HL-60/S4 treated with phorbol 12-myristate 13-acetate at 8.2 ng/mL for 4 days and 3 days (cell line): ENCODE data around the gene HSPB6.
"Not testable (repeated sequence)": the region's sequence is repeated elsewhere in the genome, so short reads cannot be mapped to it uniquely, and the experiment has no call there.

Source experiments
- in situ Hi-C: fragments of 300-500 bp; cut with MboI; formaldehyde crosslinking; loops from 2 replicates; pipeline ENCODE4 v1.15.0; 2022; ENCODE audit warnings: low sequenced_read_pairs

HSPB6 gene

GRCh38 chr19:35732540-35733179 lies 24.2 kb downstream of the HSPB6 start:
- in situ Hi-C loops = no loop called here

DNA sequence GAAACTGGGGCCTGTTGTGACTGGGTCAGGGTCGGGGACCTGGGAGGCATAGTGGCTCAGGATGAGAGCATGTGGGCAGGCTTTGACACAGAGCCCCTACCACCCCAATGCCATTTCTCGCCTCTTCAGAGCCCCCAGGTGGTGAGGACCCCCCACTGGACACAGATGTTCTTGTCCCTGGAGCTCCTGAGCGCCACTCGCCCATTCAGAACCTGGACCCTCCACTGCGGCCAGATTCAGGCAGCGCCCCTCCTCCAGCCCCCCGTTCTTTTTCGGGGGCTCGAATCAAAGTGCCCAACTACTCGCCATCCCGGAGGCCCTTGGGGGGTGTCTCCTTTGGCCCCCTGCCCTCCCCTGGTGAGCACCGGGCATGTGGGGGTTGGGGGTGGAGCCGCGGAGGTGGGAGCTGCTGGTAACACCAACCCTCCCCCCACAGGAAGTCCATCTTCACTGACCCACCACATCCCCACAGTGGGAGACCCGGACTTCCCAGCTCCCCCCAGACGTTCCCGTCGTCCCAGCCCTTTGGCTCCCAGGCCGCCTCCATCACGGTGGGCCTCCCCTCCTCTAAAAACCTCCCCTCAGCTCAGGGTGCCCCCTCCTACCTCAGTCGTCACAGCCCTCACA lies 24.9 kb downstream of the HSPB6 start:
- in situ Hi-C loops = no loop called here

GRCh38 chr19:35731353-35731752 lies 25.5 kb downstream of the HSPB6 start:
- in situ Hi-C loops = no loop called here

DNA sequence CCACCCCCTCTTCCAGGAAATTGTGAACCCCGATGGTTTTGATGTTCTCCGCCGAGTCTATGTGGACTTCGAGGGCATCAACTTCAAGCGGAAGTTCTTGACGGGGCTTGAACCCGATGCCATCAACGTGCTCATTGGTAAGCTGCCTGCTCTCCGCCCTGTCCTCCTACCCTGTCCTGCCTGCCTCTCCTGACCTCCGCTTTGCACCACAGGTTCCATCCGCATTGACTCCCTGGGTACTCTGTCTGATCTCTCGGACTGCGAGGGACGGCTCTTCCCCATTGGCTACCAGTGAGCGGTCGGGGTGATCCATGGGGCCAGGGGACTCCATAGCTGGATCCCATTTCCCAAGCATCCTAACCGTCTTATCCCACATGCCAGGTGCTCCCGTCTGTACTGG lies 26.5 kb downstream of the HSPB6 start:
- in situ Hi-C loops = no loop called here

- in situ Hi-C loops = no loop called here
These were observed 27.1 kb downstream of the HSPB6 start for GRCh38 chr19:35729763-35730162.

GRCh38 chr19:35729021-35729420 lies 27.8 kb downstream of the HSPB6 start:
- in situ Hi-C loops = no loop called here

- in situ Hi-C loops = no loop called here
These were observed 28.7 kb downstream of the HSPB6 start for GRCh38 chr19:35727956-35728706.

DNA sequence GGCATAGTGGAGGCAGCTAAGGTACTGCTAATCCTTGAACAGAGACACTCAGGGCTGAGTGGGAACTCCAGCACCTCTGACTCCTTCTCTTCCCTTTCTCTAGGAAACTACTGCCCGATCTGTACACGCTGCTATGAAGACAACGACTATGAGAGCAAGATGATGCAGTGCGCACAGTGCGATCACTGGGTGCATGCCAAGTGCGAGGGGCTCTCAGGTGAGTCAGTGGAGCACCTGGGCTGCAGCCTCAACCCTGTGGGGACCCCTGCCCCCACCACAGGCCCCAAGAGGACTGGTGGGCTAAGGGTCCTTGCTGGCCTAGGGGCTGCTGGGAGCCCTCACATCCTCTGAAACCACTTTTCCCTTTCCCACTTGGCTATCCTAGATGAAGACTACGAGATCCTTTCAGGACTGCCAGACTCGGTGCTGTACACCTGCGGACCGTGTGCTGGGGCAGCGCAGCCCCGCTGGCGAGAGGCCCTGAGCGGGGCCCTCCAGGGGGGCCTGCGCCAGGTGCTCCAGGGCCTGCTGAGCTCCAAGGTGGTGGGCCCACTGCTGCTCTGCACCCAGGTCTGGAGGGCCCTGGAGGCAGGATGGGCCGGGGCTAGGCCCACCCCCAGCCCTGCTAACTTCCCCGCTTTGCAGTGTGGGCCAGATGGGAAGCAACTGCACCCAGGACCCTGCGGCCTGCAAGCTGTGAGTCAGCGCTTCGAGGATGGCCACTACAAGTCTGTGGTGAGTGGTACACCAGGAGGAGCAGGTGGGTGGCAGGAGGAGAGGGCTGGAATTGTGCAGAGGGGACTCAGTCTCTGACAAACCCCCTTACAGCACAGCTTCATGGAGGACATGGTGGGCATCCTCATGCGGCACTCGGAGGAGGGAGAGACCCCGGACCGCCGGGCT lies 29.5 kb downstream of the HSPB6 start:
- in situ Hi-C loops = no loop called here

GRCh38 chr19:35725216-35725861 lies 31.5 kb downstream of the HSPB6 start:
- in situ Hi-C loops = no loop called here

GRCh38 chr19:35724560-35724959 lies 32.3 kb downstream of the HSPB6 start:
- in situ Hi-C loops = no loop called here

GRCh38 chr19:35724132-35724531 lies 32.7 kb downstream of the HSPB6 start:
- in situ Hi-C loops = not testable (repeated sequence)

DNA sequence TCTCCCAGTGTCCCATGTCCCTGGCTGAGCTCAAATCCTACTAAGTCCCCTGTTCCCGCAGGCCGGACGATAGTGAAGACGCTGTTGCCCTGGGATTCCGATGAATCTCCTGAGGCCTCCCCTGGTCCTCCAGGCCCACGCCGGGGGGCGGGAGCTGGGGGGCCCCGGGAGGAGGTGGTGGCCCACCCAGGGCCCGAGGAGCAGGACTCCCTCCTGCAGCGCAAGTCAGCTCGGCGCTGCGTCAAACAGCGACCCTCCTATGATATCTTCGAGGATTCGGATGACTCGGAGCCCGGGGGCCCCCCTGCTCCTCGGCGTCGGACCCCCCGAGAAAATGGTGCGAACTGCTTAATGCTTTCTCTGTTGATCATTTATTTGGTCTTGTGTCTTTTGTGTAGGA lies 33.2 kb downstream of the HSPB6 start:
- in situ Hi-C loops = no loop called here

DNA sequence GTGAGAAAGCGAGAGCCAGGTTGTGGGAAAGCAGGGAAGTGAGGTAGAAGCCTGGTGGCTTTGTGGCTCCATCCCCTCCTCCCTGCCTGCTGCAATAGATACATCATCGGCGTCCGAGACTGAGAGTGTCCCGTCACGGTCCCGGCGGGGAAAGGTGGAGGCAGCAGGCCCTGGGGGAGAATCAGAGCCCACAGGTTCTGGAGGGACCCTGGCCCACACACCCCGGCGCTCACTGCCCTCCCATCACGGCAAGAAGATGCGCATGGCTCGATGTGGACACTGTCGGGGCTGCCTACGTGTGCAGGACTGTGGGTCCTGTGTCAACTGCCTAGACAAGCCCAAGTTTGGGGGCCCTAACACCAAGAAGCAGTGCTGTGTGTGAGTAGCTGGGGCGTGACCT lies 33.9 kb downstream of the HSPB6 start:
- in situ Hi-C loops = no loop called here

GRCh38 chr19:35722461-35722860 lies 34.4 kb downstream of the HSPB6 start:
- in situ Hi-C loops = no loop called here

- in situ Hi-C loops = no loop called here
These were observed 35.5 kb downstream of the HSPB6 start for GRCh38 chr19:35721374-35721773.

DNA sequence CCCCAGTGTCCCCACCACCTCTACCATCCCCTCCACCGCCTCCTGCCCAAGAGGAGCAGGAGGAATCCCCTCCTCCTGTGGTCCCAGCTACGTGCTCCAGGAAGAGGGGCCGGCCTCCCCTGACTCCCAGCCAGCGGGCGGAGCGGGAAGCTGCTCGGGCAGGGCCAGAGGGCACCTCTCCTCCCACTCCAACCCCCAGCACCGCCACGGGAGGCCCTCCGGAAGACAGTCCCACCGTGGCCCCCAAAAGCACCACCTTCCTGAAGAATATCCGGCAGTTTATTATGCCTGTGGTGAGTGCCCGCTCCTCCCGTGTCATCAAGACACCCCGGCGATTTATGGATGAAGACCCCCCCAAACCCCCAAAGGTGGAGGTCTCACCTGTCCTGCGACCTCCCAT lies 36.2 kb downstream of the HSPB6 start:
- in situ Hi-C loops = no loop called here

DNA sequence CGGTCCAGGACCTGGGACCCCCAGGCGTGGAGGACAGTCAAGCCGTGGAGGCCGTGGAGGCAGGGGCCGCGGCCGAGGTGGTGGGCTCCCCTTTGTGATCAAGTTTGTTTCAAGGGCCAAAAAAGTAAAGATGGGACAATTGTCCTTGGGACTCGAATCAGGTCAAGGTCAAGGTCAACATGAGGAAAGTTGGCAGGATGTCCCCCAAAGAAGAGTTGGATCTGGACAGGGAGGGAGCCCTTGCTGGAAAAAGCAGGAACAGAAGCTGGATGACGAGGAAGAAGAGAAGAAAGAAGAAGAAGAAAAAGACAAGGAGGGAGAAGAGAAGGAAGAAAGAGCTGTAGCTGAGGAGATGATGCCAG lies 36.7 kb downstream of the HSPB6 start:
- in situ Hi-C loops = no loop called here

DNA sequence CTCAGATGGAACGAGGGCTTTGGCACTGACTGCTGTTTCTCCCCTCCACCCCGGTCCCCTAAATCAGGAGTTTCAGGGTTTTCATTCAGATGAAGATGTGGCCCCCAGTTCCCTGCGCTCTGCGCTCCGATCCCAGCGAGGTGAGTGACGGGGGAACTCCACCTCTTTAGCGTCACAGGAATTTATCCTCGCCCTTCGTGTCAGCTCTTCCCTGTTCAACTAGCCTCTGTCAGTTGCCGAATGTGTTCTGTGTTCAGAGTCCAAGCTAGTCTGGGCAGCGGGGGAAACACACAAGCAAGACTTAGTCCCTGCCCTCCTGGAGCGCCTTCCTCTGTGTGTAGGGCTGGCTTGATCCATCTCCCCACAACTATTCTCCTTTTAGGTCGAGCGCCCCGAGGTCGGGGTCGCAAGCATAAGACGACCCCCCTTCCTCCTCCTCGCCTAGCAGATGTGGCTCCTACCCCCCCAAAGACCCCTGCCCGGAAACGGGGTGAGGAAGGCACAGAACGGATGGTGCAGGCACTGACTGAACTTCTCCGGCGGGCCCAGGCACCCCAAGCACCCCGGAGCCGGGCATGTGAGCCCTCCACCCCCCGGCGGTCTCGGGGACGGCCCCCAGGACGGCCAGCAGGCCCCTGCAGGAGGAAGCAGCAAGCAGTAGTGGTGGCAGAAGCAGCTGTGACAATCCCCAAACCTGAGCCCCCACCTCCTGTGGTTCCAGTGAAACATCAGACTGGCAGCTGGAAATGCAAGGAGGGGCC lies 37.2 kb downstream of the HSPB6 start:
- in situ Hi-C loops = no loop called here

- in situ Hi-C loops = no loop called here
These were observed 38.3 kb downstream of the HSPB6 start for GRCh38 chr19:35718345-35719041.
